ENCODE data around the gene SYTL1.
"Not testable (repeated sequence)": the region's sequence is repeated elsewhere in the genome, so short reads cannot be mapped to it uniquely, and the experiment has no call there.

Gene SYTL1

DNA sequence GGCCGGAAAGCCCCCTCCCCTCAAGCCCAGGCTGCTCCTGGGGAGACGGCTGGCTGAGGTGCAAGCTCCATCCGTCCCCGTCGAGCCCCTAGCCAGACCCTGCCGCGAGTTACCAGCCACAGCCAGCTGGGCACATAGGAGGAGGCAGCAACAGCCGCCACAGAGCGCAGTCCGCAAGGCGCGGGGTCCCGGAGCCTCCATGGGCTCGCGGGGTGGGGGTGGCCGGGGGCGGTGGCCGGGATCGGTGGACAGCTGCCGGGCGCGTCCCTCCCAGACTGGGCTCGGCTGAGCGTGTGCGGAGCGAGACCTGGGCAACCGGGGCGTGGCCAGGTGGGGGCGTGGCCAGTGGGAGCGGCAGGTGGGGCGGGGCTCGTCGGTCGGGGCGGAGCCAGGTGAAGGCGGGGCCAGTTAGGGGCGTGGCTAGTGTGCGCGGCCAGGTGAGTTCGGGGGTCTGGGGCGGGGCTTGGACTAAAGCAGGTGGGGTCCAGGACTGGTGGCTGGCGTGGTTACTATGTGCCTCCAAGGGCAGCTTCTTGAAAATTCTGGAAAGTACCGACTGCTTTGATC lies 41.3 kb downstream of the SYTL1 start, which contains the start of gene CD164L2:
CD164L2 (minus strand) TSS at position 295 of the 567 bp plus-strand sequence; CDS start at position 201, 94 bp downstream.
- DNase-seq (ENCODE audit: low read depth), result no peak

DNA sequence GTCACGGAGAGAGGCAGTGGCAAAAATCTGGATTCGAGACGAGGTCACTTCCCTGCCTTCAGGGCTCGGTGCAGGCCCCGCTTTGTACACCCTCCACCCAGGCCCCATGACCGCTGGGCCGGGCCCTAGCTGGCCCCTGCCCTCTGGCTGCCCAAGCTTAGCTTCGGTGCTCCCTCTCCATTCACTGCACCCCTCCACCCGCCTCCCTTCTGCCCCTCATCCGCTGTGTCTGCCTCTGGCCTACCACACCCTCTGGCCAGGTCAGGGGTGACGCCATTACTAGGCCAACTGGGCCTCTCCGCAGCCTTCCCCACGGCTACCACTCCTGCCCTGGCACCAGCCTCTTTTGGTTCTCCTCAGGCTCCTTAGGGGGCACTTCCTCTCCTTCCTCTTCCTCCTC lies 41.8 kb downstream of the SYTL1 start:
- no peak for DNase-seq (ENCODE audit: low read depth)

DNA sequence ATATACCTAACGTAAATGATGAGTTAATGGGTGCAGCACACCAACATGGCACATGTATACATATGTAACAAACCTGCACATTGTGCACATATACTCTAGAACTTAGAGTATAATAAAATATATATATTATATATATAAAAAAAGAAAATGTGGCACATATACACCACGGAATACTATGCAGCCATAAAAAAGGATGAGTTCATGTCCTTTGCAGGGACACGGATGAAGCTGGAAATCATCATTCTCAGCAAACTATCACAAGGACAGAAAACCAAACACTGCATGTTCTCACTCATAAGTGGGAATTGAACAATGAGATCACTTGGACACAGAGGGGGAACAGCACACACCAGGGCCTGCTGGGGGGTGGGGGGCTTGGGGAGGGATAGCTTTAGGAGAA lies 43.0 kb downstream of the SYTL1 start:
- not testable (repeated sequence) for DNase-seq (ENCODE audit: low read depth)

DNA sequence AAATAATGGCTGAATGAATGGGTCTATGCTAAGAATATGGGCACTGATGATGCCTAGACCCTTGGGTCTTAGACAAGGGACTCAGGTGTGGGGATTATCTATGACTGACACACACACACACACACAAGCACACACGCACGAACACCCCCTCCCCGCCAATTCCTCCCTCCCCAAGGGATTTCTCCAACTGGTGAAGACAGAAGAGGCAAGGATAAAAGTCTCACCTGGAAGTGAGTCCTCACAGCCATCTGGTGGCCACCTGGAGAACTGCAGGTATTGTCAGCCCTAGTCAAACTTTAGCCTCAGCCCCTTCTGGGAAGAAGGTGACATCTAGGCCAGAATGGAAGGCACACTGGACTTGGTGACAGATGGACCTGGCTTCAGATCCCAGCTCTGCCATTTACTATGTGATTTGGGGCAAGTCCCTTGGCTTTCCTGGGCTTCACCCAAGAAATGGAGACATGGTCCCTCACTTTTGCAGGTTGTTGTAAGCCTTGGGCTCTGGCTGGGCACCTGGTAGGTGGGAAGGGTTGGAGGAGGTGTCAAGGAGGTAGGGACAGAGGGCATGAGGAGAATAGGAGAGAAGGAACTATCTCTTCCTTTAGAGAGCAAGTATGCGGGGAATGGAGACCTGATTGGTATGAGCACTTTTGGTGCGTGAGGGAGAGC lies 46.6 kb downstream of the SYTL1 start:
- peak; percentile 57 for DNase-seq (ENCODE audit: low read depth)

DNA sequence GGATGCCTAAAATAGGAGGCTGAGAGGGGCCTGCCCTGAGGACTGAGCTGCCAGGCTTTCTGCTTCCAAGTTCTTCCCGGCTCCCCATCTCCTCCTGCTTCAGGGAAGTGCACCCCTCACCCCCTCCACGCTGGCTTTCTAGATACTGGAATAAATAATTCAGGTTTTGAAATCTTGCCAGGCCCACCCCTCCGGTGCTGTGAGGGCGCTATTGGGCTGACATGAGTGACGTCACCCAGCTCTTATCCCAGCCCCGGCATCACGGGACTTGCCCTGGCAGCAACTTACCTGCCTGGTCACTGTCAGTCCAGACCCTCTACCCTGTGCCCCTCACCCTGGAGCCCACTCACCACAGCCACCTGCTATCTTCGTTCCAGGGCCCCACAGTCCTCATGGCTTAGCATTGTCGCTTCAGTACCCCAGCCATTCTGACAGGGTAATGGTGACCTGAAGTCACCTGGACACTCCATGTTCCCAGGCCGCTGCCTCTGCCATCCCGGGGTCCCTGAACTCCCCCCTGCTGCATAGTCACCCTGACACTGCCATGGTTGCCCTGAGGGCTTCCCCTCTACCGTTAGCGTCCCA lies 49.8 kb downstream of the SYTL1 start:
- DNase-seq (ENCODE audit: low read depth), result no peak

DNA sequence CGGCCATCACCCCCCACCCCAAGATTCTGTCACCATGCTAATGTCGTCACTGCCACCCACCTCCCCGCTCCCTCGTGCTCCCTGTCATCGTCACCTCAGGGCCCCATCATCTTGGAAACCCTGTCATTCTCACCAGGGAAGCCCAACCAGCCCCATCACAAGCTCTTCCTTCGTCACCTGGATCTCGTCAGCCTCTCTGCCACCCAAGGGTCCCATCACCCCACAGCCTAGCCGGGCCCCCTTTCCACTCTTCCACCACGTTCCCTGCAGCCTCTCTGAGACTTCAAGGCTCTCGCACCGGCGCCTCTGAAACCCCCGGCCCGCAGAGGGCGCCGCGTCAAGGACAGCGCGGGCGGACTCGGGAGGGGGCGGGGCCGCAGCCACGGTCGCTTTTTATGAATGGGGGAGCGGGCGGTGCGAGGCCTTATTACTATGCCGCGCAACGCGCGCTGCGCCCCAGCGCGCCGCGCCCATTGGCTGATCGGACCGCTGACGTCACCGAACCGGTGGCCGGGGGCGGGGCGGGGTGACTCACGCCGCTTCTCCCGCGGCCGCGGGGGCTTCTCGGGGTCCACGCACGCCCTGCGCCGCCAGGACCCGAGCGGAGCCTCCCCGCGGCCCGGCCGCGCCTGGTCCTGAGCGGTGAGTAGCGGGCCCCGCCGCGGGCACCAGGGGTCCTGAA lies 50.4 kb downstream of the SYTL1 start, which contains the start of gene GPR3:
GPR3 (plus strand) TSS at position 527 of the 682 bp plus-strand sequence. CDS start 1,177 bp downstream, outside the sequence.
- peak; percentile 92 for DNase-seq (ENCODE audit: low read depth)

DNA sequence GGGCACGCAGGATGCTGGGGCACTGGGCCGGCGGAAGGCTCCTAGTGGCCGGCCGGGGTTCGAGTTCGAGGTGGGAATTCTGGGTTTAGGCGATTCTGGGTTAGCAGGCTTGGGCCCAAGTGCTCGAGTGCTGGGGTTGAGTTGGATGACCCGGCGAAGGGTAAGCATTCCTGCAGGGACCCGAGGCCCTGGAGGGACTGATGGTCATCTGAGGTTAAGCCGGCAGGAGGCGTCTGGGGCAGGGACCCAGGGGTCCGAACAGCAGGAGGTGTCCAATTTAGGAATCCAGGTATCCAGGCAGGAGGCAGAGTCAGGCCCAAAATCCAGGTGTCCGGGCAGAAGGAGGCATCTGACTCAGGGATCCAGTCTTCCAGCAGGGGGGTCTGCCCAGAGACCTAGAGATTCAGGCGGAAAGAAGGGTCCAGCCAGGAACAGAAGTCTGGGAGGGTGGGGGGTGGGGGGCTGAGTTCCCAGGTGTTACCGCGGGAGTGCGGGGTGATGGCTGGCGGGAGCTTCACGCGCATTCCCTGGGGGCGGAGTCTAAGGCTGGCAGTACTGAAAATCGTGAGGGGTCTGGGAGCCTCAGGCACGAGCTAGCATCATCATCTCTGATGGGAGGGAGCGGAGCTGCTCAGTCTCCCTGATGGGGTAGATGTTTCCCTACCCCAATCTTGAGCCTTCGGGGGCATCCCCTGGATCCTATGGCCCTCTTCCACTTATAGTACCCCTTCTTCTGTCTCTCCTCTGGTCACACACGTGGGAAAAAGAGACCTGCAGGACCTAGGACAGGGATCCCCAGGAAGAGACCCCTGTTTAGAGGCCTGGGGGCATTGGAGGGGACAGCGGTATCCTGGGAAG lies 51.2 kb downstream of the SYTL1 start:
- DNase-seq (ENCODE audit: low read depth), result no peak

DNA sequence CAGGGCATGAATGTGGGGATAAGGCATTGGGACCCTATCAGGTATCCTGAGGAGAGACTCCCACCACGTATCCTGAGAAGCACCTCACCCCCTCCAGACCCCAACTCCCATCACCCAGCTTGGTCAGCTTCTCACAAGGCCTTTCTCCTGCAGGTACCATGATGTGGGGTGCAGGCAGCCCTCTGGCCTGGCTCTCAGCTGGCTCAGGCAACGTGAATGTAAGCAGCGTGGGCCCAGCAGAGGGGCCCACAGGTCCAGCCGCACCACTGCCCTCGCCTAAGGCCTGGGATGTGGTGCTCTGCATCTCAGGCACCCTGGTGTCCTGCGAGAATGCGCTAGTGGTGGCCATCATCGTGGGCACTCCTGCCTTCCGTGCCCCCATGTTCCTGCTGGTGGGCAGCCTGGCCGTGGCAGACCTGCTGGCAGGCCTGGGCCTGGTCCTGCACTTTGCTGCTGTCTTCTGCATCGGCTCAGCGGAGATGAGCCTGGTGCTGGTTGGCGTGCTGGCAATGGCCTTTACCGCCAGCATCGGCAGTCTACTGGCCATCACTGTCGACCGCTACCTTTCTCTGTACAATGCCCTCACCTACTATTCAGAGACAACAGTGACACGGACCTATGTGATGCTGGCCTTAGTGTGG lies 51.9 kb downstream of the SYTL1 start:
- DNase-seq (ENCODE audit: low read depth), result no peak

DNA sequence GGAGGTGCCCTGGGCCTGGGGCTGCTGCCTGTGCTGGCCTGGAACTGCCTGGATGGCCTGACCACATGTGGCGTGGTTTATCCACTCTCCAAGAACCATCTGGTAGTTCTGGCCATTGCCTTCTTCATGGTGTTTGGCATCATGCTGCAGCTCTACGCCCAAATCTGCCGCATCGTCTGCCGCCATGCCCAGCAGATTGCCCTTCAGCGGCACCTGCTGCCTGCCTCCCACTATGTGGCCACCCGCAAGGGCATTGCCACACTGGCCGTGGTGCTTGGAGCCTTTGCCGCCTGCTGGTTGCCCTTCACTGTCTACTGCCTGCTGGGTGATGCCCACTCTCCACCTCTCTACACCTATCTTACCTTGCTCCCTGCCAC lies 52.4 kb downstream of the SYTL1 start:
- no peak for DNase-seq (ENCODE audit: low read depth)

DNA sequence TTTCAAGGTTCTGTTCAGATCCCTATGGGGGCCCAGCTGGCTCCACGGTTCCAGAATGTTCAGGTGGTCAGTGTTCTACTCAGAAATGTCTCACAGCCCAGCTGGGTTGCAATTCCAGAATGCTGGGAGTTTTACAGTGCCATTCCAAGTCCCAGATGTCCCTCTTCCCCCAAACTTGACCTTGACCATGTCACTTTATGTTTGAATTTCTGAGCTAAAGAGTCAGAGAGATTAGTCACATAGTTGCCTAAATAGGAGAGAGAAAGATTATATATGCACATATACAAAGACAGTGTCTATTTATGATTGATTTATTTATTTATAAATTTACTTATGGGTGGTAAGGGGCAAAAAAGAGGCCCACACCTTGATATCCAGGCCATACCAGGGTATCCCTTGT lies 53.1 kb downstream of the SYTL1 start:
- no peak for DNase-seq (ENCODE audit: low read depth)

DNA sequence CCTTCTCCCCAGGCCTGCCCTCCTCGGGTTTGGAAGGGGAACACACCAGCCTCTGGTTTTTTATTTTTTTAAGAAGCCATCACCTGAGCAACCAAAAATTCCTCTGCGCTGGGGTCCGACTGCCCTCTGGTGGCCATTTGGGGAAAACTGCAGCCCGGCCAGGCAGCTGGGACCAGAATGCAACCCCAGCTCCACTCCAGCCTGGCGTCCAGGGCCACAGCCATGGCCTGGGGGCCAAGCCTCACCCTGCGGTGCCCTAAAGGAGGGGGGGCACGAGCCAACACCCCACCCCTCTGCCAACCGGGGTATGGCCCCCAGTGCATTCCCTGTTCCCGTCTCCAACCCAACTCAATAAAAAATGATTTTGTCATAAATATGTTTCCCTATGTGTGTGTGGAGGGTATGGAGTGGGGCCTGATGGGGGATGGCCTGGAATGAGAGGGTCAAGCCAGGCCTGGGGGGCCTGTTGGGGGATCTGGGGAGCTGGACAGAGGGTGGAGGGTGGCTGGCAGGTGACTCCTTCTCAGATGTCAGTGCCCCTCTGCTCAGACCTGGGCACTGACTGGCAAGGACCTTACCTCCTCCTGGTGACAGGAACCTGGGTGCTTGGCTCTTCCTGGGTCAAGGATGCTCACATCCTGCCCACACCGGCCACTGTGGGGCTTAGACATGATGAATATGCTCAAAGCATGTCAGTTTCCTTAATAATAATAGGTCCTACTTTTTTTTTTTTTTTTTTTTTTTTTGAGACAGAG lies 53.8 kb downstream of the SYTL1 start:
- peak; percentile 61 for DNase-seq (ENCODE audit: low read depth)

DNA sequence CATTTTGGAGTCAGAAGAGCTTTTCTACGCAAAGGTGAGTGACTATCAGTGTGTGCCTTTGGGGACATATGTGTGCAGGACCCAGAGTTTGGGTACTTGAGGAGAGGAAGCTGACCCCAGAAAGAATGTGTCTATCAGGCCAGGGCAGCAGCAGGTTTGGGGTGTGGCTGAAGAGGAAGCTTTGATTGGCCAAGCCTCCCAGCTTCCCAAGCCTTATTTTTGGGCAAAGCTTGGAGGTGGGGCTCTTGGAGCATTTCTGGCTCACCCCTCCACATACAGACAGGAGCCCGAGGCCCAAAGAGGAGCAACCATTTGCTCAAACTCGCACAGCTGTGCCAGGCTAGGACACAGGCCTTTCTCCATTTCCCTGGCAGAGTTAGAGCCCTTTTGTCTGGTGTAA lies 55.3 kb downstream of the SYTL1 start:
- DNase-seq (ENCODE audit: low read depth), result no peak

DNA sequence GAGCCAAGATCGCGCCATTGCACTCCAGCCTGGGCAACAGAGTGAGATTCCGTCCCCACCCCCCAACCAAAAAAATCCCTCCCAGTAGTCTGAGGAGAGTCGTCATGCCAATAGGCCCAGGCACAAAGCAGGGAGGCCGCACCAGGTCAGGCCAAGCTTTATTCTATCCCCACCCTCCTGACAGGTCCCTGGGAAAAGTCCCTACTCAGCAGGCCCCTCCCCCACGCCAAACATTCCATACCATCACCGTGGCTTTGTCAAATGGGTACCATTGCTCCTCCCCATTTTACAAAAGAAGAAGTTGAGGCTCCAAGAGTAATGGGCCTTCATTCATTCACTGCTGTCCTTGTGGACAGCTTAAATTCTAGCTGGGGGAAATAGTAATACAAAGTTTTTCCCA lies 55.9 kb downstream of the SYTL1 start:
- no peak for DNase-seq (ENCODE audit: low read depth)

DNA sequence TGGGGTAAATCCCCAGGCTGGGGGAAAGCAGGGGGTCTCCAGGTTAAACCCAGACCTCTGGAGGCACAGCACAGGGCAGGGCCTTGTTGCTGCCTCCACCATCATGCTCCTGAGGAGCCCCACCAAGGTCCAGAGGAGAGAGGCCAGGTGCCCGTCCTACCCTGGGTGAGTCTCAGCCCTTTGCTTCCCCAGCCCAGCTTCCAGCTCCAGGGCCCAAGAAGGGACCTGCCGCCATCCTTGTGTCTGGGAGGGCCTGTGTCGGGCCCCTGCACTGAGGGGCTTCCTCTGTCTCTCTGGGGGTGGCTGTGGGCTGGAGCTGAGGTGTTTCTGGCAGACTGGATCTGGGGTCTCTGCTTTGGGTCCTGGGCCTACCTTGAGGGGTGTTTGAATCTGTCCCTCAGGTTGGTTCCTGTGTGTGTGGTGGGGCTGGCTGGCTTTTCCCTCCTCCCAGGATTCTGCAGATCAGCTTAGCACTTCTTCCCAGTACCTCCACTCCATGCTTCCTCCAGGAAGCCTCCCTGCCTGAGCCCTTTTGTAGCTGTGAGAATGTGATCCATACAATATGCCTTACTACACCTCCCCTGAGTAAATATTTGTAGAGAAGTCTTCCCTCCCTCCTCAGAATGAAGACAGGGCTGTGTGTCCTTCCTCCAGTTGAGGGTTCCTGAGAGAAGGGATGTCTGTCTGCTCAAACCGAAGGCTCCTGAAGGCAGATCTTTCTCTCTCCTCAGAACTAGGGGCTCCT lies 56.8 kb downstream of the SYTL1 start:
- no peak for DNase-seq (ENCODE audit: low read depth)

DNA sequence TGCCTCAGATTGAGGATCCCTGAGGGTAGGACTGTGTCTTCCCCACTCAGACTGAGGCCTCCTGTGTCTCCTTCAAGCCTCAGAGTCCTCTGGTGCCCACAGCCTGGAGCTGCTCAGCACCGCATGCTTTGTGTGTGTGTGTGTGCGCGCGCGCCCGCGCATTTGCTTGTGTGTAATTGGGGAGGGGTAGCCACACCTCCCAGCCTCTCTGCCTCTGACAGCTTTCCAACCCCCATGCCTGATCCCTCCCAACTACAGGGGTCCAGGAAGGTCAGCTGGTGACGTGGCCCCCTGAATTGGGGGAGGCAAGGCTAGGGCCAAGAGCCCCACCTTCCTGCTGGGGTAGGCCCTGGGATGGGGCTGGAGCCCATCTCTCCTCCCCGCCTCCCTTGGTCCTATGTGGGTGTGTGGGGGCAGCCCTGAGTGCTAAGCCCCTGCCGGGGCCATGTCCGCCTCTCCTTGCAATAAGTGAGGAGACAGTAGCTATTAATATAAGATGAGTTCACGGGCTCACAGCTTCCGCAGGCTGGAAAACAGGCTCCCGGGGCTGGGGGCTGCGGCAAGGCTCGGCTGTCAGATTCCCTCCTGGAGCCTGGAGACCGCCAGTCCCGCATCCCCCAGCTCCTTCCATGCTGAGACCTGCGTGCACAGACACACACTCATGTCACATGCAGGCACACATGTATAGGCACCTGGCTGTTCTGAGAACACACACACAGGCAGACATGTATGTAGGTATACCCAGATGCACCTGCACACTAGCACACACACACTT lies 57.6 kb downstream of the SYTL1 start:
- no peak for DNase-seq (ENCODE audit: low read depth)

DNA sequence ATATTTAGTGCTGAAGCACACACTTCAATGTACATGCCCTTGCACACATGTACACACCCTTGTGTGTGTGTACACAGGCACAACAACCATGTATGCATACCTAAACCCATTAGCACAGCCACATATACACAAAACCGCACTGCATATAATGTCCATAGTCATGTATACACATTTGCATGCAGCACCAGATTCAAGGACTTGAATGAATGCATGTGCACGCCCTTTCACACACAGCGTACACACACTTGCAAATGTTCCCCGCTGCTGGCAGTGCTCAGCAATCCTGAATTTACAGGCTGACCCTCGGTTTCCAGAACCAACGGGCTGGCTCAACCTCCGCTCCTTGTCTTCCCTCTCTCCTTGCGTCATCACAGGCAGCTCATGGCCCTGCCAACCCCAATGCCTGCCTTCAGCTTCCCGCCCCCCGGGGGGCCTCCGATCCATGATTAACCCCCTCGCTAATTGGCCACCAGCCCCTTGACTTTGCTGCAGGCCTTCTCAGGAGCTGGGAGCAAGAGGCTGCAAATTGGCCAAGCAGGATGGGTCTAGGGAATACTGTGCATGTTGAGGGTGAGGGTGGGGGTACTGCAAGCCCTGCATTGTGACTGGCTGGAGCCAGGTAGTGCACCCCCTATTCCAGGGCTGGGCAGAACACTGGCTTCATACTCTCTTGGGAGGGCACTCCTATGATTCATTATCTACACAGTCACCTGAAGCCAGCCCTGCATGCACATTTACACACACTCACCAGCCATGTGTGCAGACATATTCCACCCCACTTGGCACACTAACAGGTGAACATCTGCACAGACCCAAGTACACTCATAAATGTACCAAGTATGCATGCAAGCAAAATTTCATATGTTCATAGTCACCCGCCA lies 58.5 kb downstream of the SYTL1 start:
- DNase-seq (ENCODE audit: low read depth), result no peak

DNA sequence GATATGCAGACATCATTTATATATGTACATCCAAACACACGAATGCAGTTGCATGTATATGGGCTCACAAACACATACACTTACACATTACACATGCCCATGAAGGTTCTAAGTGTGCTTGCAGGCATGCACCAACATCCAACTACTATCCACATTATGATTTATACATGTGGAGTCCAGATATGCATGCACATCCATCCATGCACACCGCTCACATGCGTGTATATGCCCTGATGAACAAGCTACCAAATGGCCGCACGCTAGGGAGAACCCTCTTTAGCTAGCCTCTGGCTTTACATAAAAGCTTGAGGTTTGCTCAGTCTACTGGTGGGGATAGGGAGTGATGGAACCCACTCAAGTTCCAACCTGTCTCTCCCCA lies 59.1 kb downstream of the SYTL1 start:
- DNase-seq (ENCODE audit: low read depth), result no peak

DNA sequence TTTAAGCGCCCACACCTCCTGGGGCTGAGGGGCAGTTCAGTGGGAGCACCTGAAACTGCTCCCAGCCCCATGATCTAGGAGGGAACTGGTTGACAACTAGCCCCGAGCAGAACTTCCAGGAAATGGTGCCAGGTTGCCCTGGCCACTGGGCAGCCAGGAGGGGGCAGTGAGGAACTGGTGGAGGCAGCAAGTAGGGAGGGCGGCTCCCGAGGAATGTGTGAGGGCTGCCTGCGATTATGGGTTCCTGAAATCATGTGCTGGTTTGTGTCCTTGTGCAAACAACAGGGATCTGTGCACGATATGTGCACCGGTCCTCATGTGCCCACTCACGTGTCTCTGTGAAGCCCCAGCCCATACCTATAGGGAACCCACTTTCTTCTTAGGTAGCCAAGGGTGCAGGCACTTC lies 60.5 kb downstream of the SYTL1 start:
- DNase-seq (ENCODE audit: low read depth), result no peak

Data from stimulated activated CD4-positive, alpha-beta T cell treated with anti-CD3 and anti-CD28 coated beads, Interleukin-2, amount 100 ng/mL, for 4 hours (primary cell).